GM23338 (cell line): ENCODE data around the gene ELMO3. TPM values are rescaled to one million over a fixed set of nuclear protein-coding genes. Genes with fewer than 3 reads are reported as not detected.

ENCODE experiments used
- ATAC-seq: fragments of 200-7000 bp; cut with Tn5 transposase; 3 replicates; pipeline ENCODE4 v1.9.1; 2020
- DNase-seq: peaks from one replicate; pipeline ENCODE4 v3.0.0-alpha.2; 2015; ENCODE audit warnings: low spot score
- H2AFZ ChIP-seq: fragments of 200-600 bp; sonication (generic); 2 replicates; pipeline ENCODE4 v1.8.0; 2016; ENCODE audit warnings: antibody characterized with exemption, mild to moderate bottlenecking, moderate library complexity
- H3F3A ChIP-seq: fragments of 200-600 bp; sonication (generic); replicated peaks from 2 replicates; pipeline ENCODE4 v1.8.0; 2017; ENCODE audit warnings: antibody characterized with exemption, mixed run types, low read depth
- H3K27ac ChIP-seq: fragments of 200-600 bp; sonication (generic); 2 replicates; pipeline ENCODE4 v1.6.1; 2016; ENCODE audit warnings: low read depth
- H3K27me3 ChIP-seq: fragments of 200-600 bp; sonication (generic); 2 replicates; pipeline ENCODE4 v1.8.0; 2016; ENCODE audit warnings: mild to moderate bottlenecking, mixed run types, moderate library complexity; ENCODE audit not compliant: insufficient read depth
- H3K36me3 ChIP-seq: fragments of 200-600 bp; sonication (generic); 2 replicates; pipeline ENCODE4 v1.8.0; 2016; ENCODE audit warnings: mild to moderate bottlenecking; ENCODE audit not compliant: insufficient read depth
- H3K4me1 ChIP-seq: fragments of 200-600 bp; sonication (generic); 2 replicates; pipeline ENCODE4 v1.8.0; 2016; ENCODE audit warnings: mild to moderate bottlenecking, moderate library complexity; ENCODE audit not compliant: insufficient read depth
- H3K4me2 ChIP-seq: fragments of 200-600 bp; sonication (generic); 2 replicates; pipeline ENCODE4 v1.7.1; 2017; ENCODE audit warnings: mixed run types
- H3K4me3 ChIP-seq: fragments of 200-600 bp; sonication (generic); 2 replicates; pipeline ENCODE4 v1.6.1; 2016; ENCODE audit warnings: mixed run types
- H3K79me2 ChIP-seq: fragments of 200-600 bp; sonication (generic); replicated peaks from 2 replicates; pipeline ENCODE4 v1.8.0; 2017; ENCODE audit warnings: mild to moderate bottlenecking; ENCODE audit not compliant: insufficient read depth
- H3K9me2 ChIP-seq: fragments of 200-600 bp; sonication (generic); 2 replicates; pipeline ENCODE4 v1.8.0; 2017; ENCODE audit not compliant: insufficient read depth
- H4K20me1 ChIP-seq: fragments of 200-600 bp; sonication (generic); replicated peaks from 2 replicates; pipeline ENCODE4 v1.8.0; 2017; ENCODE audit warnings: mild to moderate bottlenecking; ENCODE audit not compliant: insufficient read depth
- H3K27ac Mint-ChIP-seq: 2 replicates; pipeline ENCODE4 v1.8.0; 2020; ENCODE audit warnings: inconsistent platforms, mild to moderate bottlenecking, moderate library complexity, mixed read lengths
- H3K27me3 Mint-ChIP-seq: 3 replicates; pipeline ENCODE4 v1.8.0; 2022; ENCODE audit warnings: low read depth, mild to moderate bottlenecking, moderate library complexity, mixed read lengths, inconsistent platforms; ENCODE audit not compliant: insufficient read depth, poor library complexity
- H3K36me3 Mint-ChIP-seq: 3 replicates; pipeline ENCODE4 v1.8.0; 2021; ENCODE audit warnings: low read depth, mild to moderate bottlenecking, inconsistent platforms, moderate library complexity, mixed read lengths
- H3K4me1 Mint-ChIP-seq: 3 replicates; pipeline ENCODE4 v1.8.0; 2020; ENCODE audit warnings: mild to moderate bottlenecking, inconsistent platforms, mixed read lengths
- H3K4me3 Mint-ChIP-seq: 3 replicates; pipeline ENCODE4 v1.8.0; 2021; ENCODE audit warnings: moderate library complexity, mild to moderate bottlenecking, inconsistent platforms, mixed read lengths
- H3K9me3 Mint-ChIP-seq: 3 replicates; pipeline ENCODE4 v1.8.0; 2020; ENCODE audit warnings: moderate library complexity, mild to moderate bottlenecking, inconsistent platforms, mixed read lengths
- CREB1 ChIP-seq: fragments of 250-450 bp; sonication (Bioruptor Pico); IDR thresholded peaks from 2 replicates; pipeline ENCODE4 v1.5.0; 2020; ENCODE audit warnings: low read depth, mild to moderate bottlenecking, moderate library complexity
- EZH2 ChIP-seq: fragments of 200-600 bp; sonication (generic); IDR thresholded peaks from one replicate; pipeline ENCODE4 v1.8.0; 2017; ENCODE audit warnings: antibody characterized with exemption, mild to moderate bottlenecking, low read depth; ENCODE audit not compliant: unreplicated experiment
- EZH2phosphoT487 ChIP-seq: fragments of 200-600 bp; sonication (generic); IDR thresholded peaks from one replicate; pipeline ENCODE4 v1.8.1; 2018; ENCODE audit warnings: antibody characterized with exemption; ENCODE audit not compliant: unreplicated experiment
- JUNB ChIP-seq: IDR thresholded peaks from one replicate; pipeline ENCODE4 v1.6.1; 2016; ENCODE audit warnings: antibody characterized with exemption; ENCODE audit not compliant: unreplicated experiment
- NANOG ChIP-seq: IDR thresholded peaks from 2 replicates; pipeline ENCODE4 v1.6.1; 2016; ENCODE audit warnings: antibody characterized with exemption, borderline replicate concordance
- POLR2AphosphoS5 ChIP-seq: IDR thresholded peaks from 2 replicates; pipeline ENCODE4 v1.6.1; 2016; ENCODE audit warnings: antibody characterized with exemption, low read depth
- STAT1 ChIP-seq: IDR thresholded peaks from one replicate; pipeline ENCODE4 v1.6.1; 2016; ENCODE audit warnings: antibody characterized with exemption; ENCODE audit not compliant: unreplicated experiment
- ZNF331 ChIP-seq: fragments of 250-450 bp; sonication (Bioruptor Pico); IDR thresholded peaks from 2 replicates; pipeline ENCODE4 v1.5.0; 2020; ENCODE audit warnings: low read depth, mild to moderate bottlenecking, moderate library complexity
- polyA plus RNA-seq: library from polyadenylated mRNA; unstranded; fragments of >200 nt; fragmentation: Nextera tagmentation; extraction: Ambion mirVana; gene quantifications from 2 replicates; pipeline ENCODE4 v1.2.1, GENCODE V29; 2016
- total RNA-seq: library from RNA; depleted of rRNA; stranded (reverse); fragments of >200 nt; shearing (Covaris generic); gene quantifications from 2 replicates; pipeline ENCODE4 v1.2.3, GENCODE V29; 2014
- TF ChIP-seq, protein P1 (sequence below): IDR thresholded peaks from 2 replicates; pipeline ENCODE4 v1.6.1; 2016; ENCODE audit warnings: antibody characterized with exemption
- TF ChIP-seq, protein P2 (sequence below), 2 experiments: fragments of 200-600 bp in 1 of 2; sonication (generic) in 1 of 2; conservative IDR thresholded peaks; 2 replicates each; pipeline versions ENCODE4 v1.5.1 to v1.6.1; 2016 to 2017; ENCODE audit warnings: antibody characterized with exemption in 2 of 2, low read depth in 2 of 2, mild to moderate bottlenecking in 2 of 2, moderate library complexity in 1 of 2
- TF ChIP-seq, protein P3 (sequence below): IDR thresholded peaks from one replicate; pipeline ENCODE4 v1.6.1; 2018; ENCODE audit warnings: antibody characterized with exemption; ENCODE audit not compliant: unreplicated experiment

The ELMO3 gene
- total and polyA plus RNA-seq, 2 experiments from 2014 or later = 4.7 to 16.2 TPM

DNA sequence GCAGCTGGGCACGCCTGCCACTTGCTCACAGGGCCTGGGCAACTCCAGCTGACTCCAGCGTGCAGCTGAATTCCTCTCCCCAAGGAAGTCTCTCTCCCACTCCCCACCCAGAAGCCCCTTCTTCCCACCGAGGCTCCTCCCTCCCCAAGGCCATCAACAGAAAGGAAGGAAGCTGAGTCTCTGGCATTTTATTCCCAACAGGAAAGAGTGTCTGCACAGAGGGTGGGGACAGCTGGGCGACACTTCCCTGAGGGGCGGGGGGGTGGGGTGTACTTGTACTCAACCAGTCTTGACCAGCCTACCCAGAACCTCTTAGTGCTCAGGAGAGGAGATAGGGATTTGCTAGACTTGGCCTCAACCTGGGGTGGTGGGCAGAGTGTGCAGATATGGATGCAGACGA is 8.9 kb upstream of the ELMO3 start, which contains the start of gene EXOC3L1:
Gene EXOC3L1 (minus strand): TSS at position 96 of the 400 bp plus-strand sequence. CDS start 460 bp downstream, outside the sequence.
- H3K9me2 ChIP-seq = no peaks in the 10 kb centered on the region
- no peak for ATAC-seq
- no peak within 1 kb of the TSS; the same call in 1 of the 2 replicates for H3K27ac Mint-ChIP-seq
- no peak within 1 kb of the TSS for H3K4me3 ChIP-seq
- TF ChIP-seq STAT1 (no peak), JUNB (no peak), POLR2AphosphoS5 (no peak), EZH2 (no peak), ZNF331 (CRISPR knock-in tag) (no peak), NANOG (no peak), CREB1 (CRISPR knock-in tag) (no peak), EZH2phosphoT487 (no peak)
- TF ChIP-seq, protein P1, sequence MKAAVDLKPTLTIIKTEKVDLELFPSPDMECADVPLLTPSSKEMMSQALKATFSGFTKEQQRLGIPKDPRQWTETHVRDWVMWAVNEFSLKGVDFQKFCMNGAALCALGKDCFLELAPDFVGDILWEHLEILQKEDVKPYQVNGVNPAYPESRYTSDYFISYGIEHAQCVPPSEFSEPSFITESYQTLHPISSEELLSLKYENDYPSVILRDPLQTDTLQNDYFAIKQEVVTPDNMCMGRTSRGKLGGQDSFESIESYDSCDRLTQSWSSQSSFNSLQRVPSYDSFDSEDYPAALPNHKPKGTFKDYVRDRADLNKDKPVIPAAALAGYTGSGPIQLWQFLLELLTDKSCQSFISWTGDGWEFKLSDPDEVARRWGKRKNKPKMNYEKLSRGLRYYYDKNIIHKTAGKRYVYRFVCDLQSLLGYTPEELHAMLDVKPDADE = no peak
- TF ChIP-seq, protein P2, sequence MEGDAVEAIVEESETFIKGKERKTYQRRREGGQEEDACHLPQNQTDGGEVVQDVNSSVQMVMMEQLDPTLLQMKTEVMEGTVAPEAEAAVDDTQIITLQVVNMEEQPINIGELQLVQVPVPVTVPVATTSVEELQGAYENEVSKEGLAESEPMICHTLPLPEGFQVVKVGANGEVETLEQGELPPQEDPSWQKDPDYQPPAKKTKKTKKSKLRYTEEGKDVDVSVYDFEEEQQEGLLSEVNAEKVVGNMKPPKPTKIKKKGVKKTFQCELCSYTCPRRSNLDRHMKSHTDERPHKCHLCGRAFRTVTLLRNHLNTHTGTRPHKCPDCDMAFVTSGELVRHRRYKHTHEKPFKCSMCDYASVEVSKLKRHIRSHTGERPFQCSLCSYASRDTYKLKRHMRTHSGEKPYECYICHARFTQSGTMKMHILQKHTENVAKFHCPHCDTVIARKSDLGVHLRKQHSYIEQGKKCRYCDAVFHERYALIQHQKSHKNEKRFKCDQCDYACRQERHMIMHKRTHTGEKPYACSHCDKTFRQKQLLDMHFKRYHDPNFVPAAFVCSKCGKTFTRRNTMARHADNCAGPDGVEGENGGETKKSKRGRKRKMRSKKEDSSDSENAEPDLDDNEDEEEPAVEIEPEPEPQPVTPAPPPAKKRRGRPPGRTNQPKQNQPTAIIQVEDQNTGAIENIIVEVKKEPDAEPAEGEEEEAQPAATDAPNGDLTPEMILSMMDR (conservative IDR thresholded peaks at IDR 0.05; ENCODE audit: low read depth in 2 of 2) = no peak
- TF ChIP-seq, protein P3, sequence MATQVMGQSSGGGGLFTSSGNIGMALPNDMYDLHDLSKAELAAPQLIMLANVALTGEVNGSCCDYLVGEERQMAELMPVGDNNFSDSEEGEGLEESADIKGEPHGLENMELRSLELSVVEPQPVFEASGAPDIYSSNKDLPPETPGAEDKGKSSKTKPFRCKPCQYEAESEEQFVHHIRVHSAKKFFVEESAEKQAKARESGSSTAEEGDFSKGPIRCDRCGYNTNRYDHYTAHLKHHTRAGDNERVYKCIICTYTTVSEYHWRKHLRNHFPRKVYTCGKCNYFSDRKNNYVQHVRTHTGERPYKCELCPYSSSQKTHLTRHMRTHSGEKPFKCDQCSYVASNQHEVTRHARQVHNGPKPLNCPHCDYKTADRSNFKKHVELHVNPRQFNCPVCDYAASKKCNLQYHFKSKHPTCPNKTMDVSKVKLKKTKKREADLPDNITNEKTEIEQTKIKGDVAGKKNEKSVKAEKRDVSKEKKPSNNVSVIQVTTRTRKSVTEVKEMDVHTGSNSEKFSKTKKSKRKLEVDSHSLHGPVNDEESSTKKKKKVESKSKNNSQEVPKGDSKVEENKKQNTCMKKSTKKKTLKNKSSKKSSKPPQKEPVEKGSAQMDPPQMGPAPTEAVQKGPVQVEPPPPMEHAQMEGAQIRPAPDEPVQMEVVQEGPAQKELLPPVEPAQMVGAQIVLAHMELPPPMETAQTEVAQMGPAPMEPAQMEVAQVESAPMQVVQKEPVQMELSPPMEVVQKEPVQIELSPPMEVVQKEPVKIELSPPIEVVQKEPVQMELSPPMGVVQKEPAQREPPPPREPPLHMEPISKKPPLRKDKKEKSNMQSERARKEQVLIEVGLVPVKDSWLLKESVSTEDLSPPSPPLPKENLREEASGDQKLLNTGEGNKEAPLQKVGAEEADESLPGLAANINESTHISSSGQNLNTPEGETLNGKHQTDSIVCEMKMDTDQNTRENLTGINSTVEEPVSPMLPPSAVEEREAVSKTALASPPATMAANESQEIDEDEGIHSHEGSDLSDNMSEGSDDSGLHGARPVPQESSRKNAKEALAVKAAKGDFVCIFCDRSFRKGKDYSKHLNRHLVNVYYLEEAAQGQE = no peak
- peak; percentile 42 for DNase-seq
- no peaks in the 10 kb centered on the region; the same call in 2 of the 3 replicates for H3K9me3 Mint-ChIP-seq
- H3K27ac ChIP-seq = no peak within 1 kb of the TSS
- H3F3A ChIP-seq = 0 out of 2 replicates have a peak, but pooled peaks cover 6% of the 10 kb centered on the region
- H3K36me3 ChIP-seq = 0 out of 2 replicates have a peak, but pooled peaks cover 2% of the 10 kb centered on the region
- H3K79me2 ChIP-seq = peaks cover 21% of the 10 kb centered on the region
- H3K36me3 Mint-ChIP-seq = peaks cover 18% of the 10 kb centered on the region
- H3K4me2 ChIP-seq = no peak within 1 kb of the TSS
- no peak within 1 kb of the TSS for H2AFZ ChIP-seq
- peaks cover 33% of the 10 kb centered on the region for H3K4me1 Mint-ChIP-seq
- peaks cover 24% of the 10 kb centered on the region for H3K27me3 Mint-ChIP-seq
- H3K27me3 ChIP-seq = peaks cover 17% of the 10 kb centered on the region
- H4K20me1 ChIP-seq = peaks cover 15% of the 10 kb centered on the region
- H3K4me1 ChIP-seq = peaks cover 13% of the 10 kb centered on the region; the same call in 1 of the 2 replicates
- H3K4me3 Mint-ChIP-seq = peak within 1 kb of the TSS; percentile 58; the same call in 2 of the 3 replicates
